IMR-90 (cell line): ENCODE results near the gene LYPD8. TPM values are rescaled to one million over a fixed set of nuclear protein-coding genes. Genes with fewer than 3 reads are reported as not detected.

ENCODE experiments used
- ATAC-seq: fragments of 200-7000 bp; cut with Tn5 transposase; 2 replicates; pipeline ENCODE4 v1.9.1; 2020; ENCODE audit warnings: low read depth, mild to moderate bottlenecking, moderate library complexity
- BruUV-seq: library from RNA; stranded (reverse); fragments of 400-500 nt; replicated peaks from 2 replicates; lab custom pipeline; 2021; lab: Mats Ljungman, UMichigan
- CTCF ChIA-PET: fragments of 300-600 bp; formaldehyde crosslinking; extraction: SDS; loops from one replicate; lab custom pipeline; 2021; ENCODE audit warnings: antibody characterized with exemption; lab: Yijun Ruan, JAX
- POLR2A ChIA-PET: fragments of 300-600 bp; sonication (Branson Sonifier 250); formaldehyde crosslinking; loops from one replicate; lab custom pipeline; 2022; ENCODE audit warnings: antibody characterized with exemption; ENCODE audit not compliant: unreplicated experiment; lab: Charles Lee
- DNase-seq: peaks from one replicate; pipeline ENCODE4 v3.0.0; 2013
- H2AFZ ChIP-seq: replicated peaks from 2 replicates; pipeline ENCODE3; 2013; ENCODE audit warnings: low read length, mild to moderate bottlenecking; ENCODE audit not compliant: poor library complexity
- H2AK5ac ChIP-seq: 2 replicates; pipeline ENCODE4 v1.6.1; 2013; ENCODE audit warnings: low read depth, low read length, inconsistent platforms
- H2AK9ac ChIP-seq: replicated peaks from 2 replicates; pipeline ENCODE3; 2013; ENCODE audit warnings: mild to moderate bottlenecking, low read depth, low read length, moderate library complexity; ENCODE audit not compliant: poor library complexity
- H2BK120ac ChIP-seq: 2 replicates; pipeline ENCODE4 v1.6.1; 2013; ENCODE audit warnings: low read depth, low read length, inconsistent platforms
- H2BK15ac ChIP-seq: 3 replicates; pipeline ENCODE4 v1.6.1; 2013; ENCODE audit warnings: low read depth, low read length, inconsistent platforms
- H2BK20ac ChIP-seq: 2 replicates; pipeline ENCODE4 v1.6.1; 2013; ENCODE audit warnings: low read depth, mild to moderate bottlenecking, inconsistent platforms, low read length, moderate library complexity
- H2BK5ac ChIP-seq: 2 replicates; pipeline ENCODE4 v1.6.1; 2013; ENCODE audit warnings: mild to moderate bottlenecking, low read depth, low read length, inconsistent platforms; ENCODE audit not compliant: poor library complexity, severe bottlenecking
- H3K14ac ChIP-seq: replicated peaks from 2 replicates; pipeline ENCODE4 v1.6.1; 2013; ENCODE audit warnings: low read depth, low read length, inconsistent platforms
- H3K18ac ChIP-seq: 2 replicates; pipeline ENCODE4 v1.6.1; 2013; ENCODE audit warnings: low read depth, low read length, control low read depth
- H3K23ac ChIP-seq: 2 replicates; pipeline ENCODE4 v1.6.1; 2013; ENCODE audit warnings: low read depth, low read length, inconsistent platforms
- H3K27ac ChIP-seq: 2 replicates; pipeline ENCODE4 v1.5.1; 2013; ENCODE audit warnings: mild to moderate bottlenecking, control low read depth, low read length; ENCODE audit not compliant: insufficient read depth
- H3K27me3 ChIP-seq: 2 replicates; pipeline ENCODE4 v1.6.1; 2013; ENCODE audit warnings: low read length; ENCODE audit not compliant: control insufficient read depth, insufficient read depth
- H3K36me3 ChIP-seq: 2 replicates; pipeline ENCODE4 v1.6.1; 2013; ENCODE audit warnings: low read length, mixed read lengths; ENCODE audit not compliant: control insufficient read depth, insufficient read depth
- H3K4ac ChIP-seq: 2 replicates; pipeline ENCODE4 v1.6.1; 2013; ENCODE audit warnings: low read depth, low read length, inconsistent platforms
- H3K4me1 ChIP-seq: 2 replicates; pipeline ENCODE4 v1.6.1; 2013; ENCODE audit warnings: low read length, mixed read lengths; ENCODE audit not compliant: control insufficient read depth, insufficient read depth
- H3K4me2 ChIP-seq: 2 replicates; pipeline ENCODE4 v1.6.1; 2013; ENCODE audit warnings: low read depth, mild to moderate bottlenecking, control low read depth, low read length, moderate library complexity
- H3K4me3 ChIP-seq: 2 replicates; pipeline ENCODE4 v1.5.1; 2013; ENCODE audit warnings: low read depth, mild to moderate bottlenecking, control low read depth, low read length, moderate library complexity; ENCODE audit not compliant: insufficient read depth
- H3K56ac ChIP-seq: 2 replicates; pipeline ENCODE4 v1.6.1; 2013; ENCODE audit warnings: low read length, inconsistent platforms; ENCODE audit not compliant: insufficient read depth; ENCODE audit errors: extremely low read depth
- H3K79me1 ChIP-seq, 2 experiments: 2 replicates each; pipeline ENCODE4 v1.6.1; 2013; ENCODE audit warnings: low read length in 2 of 2, inconsistent platforms in 1 of 2, low read depth in 1 of 2
- H3K9ac ChIP-seq: 2 replicates; pipeline ENCODE4 v1.6.1; 2013; ENCODE audit warnings: low read depth, low read length, control low read depth
- H3K9me1 ChIP-seq: 2 replicates; pipeline ENCODE4 v1.6.1; 2013; ENCODE audit warnings: low read length, inconsistent platforms; ENCODE audit not compliant: insufficient read depth
- H3K9me3 ChIP-seq: 2 replicates; pipeline ENCODE4 v1.6.1; 2013; ENCODE audit warnings: low read length; ENCODE audit not compliant: control insufficient read depth, insufficient read depth
- H4K20me1 ChIP-seq: 2 replicates; pipeline ENCODE4 v1.6.1; 2013; ENCODE audit warnings: low read length, inconsistent platforms; ENCODE audit not compliant: insufficient read depth
- H4K5ac ChIP-seq: 2 replicates; pipeline ENCODE4 v1.6.1; 2013; ENCODE audit warnings: mild to moderate bottlenecking, low read depth, low read length, control low read depth
- H4K8ac ChIP-seq, 2 experiments: 2 replicates each; pipeline ENCODE4 v1.6.1; 2013; ENCODE audit warnings: low read depth in 2 of 2, low read length in 2 of 2, control low read depth in 1 of 2, inconsistent platforms in 1 of 2
- H4K91ac ChIP-seq: 2 replicates; pipeline ENCODE4 v1.6.1; 2013; ENCODE audit warnings: low read depth, low read length, inconsistent platforms; ENCODE audit not compliant: insufficient read depth
- BHLHE40 ChIP-seq: fragments of 150-350 bp; IDR thresholded peaks from 2 replicates; pipeline ENCODE4 v1.6.1; 2016; ENCODE audit warnings: mild to moderate bottlenecking, low read depth, low read length
- CEBPB ChIP-seq: IDR thresholded peaks from 2 replicates; pipeline ENCODE4 v1.6.1; 2012; ENCODE audit warnings: low read depth, low read length, improper control_type of control experiment
- CHD1 ChIP-seq: IDR thresholded peaks from 2 replicates; pipeline ENCODE4 v1.6.1; 2012; ENCODE audit warnings: low read depth, low read length, improper control_type of control experiment
- FOS ChIP-seq: fragments of 150-350 bp; IDR thresholded peaks from 2 replicates; pipeline ENCODE4 v1.6.1; 2016; ENCODE audit warnings: low read depth, low read length
- MAFK ChIP-seq: IDR thresholded peaks from 2 replicates; pipeline ENCODE4 v1.6.1; 2012; ENCODE audit warnings: low read depth, low read length, improper control_type of control experiment
- MAZ ChIP-seq: IDR thresholded peaks from 2 replicates; pipeline ENCODE4 v1.6.1; 2012; ENCODE audit warnings: low read depth, mild to moderate bottlenecking, low read length, improper control_type of control experiment, moderate library complexity, borderline replicate concordance
- MXI1 ChIP-seq: IDR thresholded peaks from 2 replicates; pipeline ENCODE4 v1.6.1; 2012; ENCODE audit warnings: low read depth, mild to moderate bottlenecking, low read length, moderate library complexity, borderline replicate concordance
- NFE2L2 ChIP-seq: fragments of 150-350 bp; IDR thresholded peaks from 2 replicates; pipeline ENCODE4 v1.6.1; 2016; ENCODE audit warnings: low read depth, mild to moderate bottlenecking, low read length
- POLR2A ChIP-seq: IDR thresholded peaks from 2 replicates; pipeline ENCODE4 v1.6.1; 2012; ENCODE audit warnings: mild to moderate bottlenecking, low read depth, low read length
- RAD21 ChIP-seq: IDR thresholded peaks from 2 replicates; pipeline ENCODE4 v1.6.1; 2012; ENCODE audit warnings: low read length, improper control_type of control experiment
- RCOR1 ChIP-seq: IDR thresholded peaks from 2 replicates; pipeline ENCODE4 v1.6.1; 2012; ENCODE audit warnings: mild to moderate bottlenecking, low read length, improper control_type of control experiment; ENCODE audit not compliant: insufficient replicate concordance
- RFX5 ChIP-seq: IDR thresholded peaks from 2 replicates; pipeline ENCODE4 v1.8.0; 2012; ENCODE audit warnings: low read depth, mild to moderate bottlenecking, low read length, moderate library complexity
- SMC3 ChIP-seq: fragments of 150-350 bp; IDR thresholded peaks from 2 replicates; pipeline ENCODE4 v1.6.1; 2016; ENCODE audit warnings: low read depth, mild to moderate bottlenecking, antibody characterized with exemption, low read length, moderate library complexity
- WGBS, 2 experiments: methylation state at CpG; one replicate each; pipeline versions ENCODE4 v1.1.5 to v1.1.7; 2013; ENCODE audit warnings: missing lambda C conversion rate in 2 of 2; ENCODE audit not compliant: insufficient read length in 1 of 2; ENCODE audit errors: extremely low coverage in 2 of 2; 5-methylcytosine and 5-hydroxymethylcytosine counted together
- dilution Hi-C: fragments of 300-500 bp; cut with HindIII; formaldehyde crosslinking; loops from one replicate; pipeline ENCODE4 v1.14.3; 2018; ENCODE audit warnings: low sequenced_read_pairs; ENCODE audit not compliant: unreplicated experiment
- in situ Hi-C: fragments of 300-500 bp; cut with MboI; formaldehyde crosslinking; loops from 3 replicates; pipeline ENCODE4 v1.14.3; 2019; ENCODE audit warnings: low sequenced_read_pairs, inconsistent platforms, mixed read lengths
- intact Hi-C: fragments of 100-400 bp; cut with micrococcal nuclease; formaldehyde crosslinking; loops from 2 replicates; pipeline ENCODE4 v1.10.0; 2022
- polyA plus RNA-seq, 3 experiments: library from polyadenylated mRNA; depleted of rRNA; stranded (reverse); fragments of >200 nt; gene quantifications; 2 replicates each; pipeline ENCODE4 v1.2.3, GENCODE V29; 2012; ENCODE audit warnings: low replicate concordance in 1 of 3
- total RNA-seq: library from RNA; depleted of rRNA; stranded (reverse); fragments of >200 nt; gene quantifications from 2 replicates; pipeline ENCODE4 v1.2.3, GENCODE V29; 2012
- TF ChIP-seq, protein P1 (sequence below): fragments of 150-350 bp; IDR thresholded peaks from 2 replicates; pipeline ENCODE4 v1.6.1; 2016; ENCODE audit warnings: low read depth, mild to moderate bottlenecking, low read length, moderate library complexity, borderline replicate concordance
- TF ChIP-seq, protein P2 (sequence below): fragments of 150-350 bp; IDR thresholded peaks from 2 replicates; pipeline ENCODE4 v1.6.1; 2017; ENCODE audit warnings: mild to moderate bottlenecking, antibody characterized with exemption, low read length, low read depth
- TF ChIP-seq, protein P3 (sequence below): conservative IDR thresholded peaks from 2 replicates; pipeline ENCODE4 v1.5.1; 2012; ENCODE audit warnings: mild to moderate bottlenecking, low read depth, low read length, improper control_type of control experiment

Gene LYPD8
- total and polyA plus RNA-seq, 2 of the 4 experiments (the other 2 are of a cell fraction) = not detected

DNA sequence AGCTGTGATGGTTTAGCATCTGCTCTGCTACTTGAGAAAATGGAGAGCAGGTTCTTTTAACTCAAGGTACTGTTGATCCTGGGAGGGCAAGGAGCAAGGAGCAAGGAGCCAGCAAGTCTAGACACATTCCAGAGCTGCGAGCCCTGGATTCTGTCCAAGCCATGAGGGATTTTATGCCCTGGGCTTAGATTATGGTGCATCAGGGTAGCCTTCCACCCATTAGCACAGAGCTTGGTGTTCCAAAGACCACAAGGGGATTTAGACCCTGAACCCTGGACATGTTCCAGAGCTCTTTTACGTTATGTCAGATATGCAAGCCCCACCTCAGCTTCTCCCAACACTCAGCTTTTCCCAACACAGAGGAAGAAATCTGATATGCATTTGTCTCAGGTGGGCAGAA, 51.0 kb downstream of the LYPD8 start:
- Histone ChIP-seq H2BK5ac (no peak overlapping the region), H3K4me2 (no peak overlapping the region), H3K56ac (no peak overlapping the region), H3K4me1 (no peaks in the 10 kb centered on the region), H3K79me1 (no peaks in the 10 kb centered on the region), H3K27ac (no peak overlapping the region), H3K36me3 (no peaks in the 10 kb centered on the region), H4K8ac (no peak overlapping the region), H3K9me1 (no peaks in the 10 kb centered on the region), H2AK5ac (no peak overlapping the region), H3K23ac (no peak overlapping the region), H2BK120ac (no peak overlapping the region), H2AK9ac (no peak overlapping the region), H4K5ac (no peak overlapping the region), H3K14ac (no peak overlapping the region), H2BK15ac (no peak overlapping the region), H3K27me3 (no peaks in the 10 kb centered on the region), H3K4ac (no peak overlapping the region), H3K18ac (no peak overlapping the region), H2AFZ (no peak overlapping the region), H3K9me3 (peaks cover 12% of the 10 kb centered on the region; the same call in 1 of the 2 replicates), H3K9ac (no peak overlapping the region), H2BK20ac (no peak overlapping the region), H3K4me3 (no peak overlapping the region), H4K20me1 (no peaks in the 10 kb centered on the region), H4K91ac (no peak overlapping the region)
- no peak for DNase-seq
- POLR2A ChIA-PET = no interaction called here
- no TSS peak for BruUV-seq
- intact Hi-C loops (no loop called here), dilution Hi-C loops (no loop called here), in situ Hi-C loops (no loop called here)
- TF ChIP-seq, protein P1, sequence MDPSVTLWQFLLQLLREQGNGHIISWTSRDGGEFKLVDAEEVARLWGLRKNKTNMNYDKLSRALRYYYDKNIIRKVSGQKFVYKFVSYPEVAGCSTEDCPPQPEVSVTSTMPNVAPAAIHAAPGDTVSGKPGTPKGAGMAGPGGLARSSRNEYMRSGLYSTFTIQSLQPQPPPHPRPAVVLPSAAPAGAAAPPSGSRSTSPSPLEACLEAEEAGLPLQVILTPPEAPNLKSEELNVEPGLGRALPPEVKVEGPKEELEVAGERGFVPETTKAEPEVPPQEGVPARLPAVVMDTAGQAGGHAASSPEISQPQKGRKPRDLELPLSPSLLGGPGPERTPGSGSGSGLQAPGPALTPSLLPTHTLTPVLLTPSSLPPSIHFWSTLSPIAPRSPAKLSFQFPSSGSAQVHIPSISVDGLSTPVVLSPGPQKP = no peak
- TF ChIP-seq RCOR1 (no peak), BHLHE40 (no peak), CEBPB (no peak), POLR2A (no peak), MAFK (no peak), RAD21 (no peak), SMC3 (no peak), FOS (no peak), NFE2L2 (no peak), CHD1 (no peak), RFX5 (no peak), MAZ (no peak), MXI1 (no peak)
- TF ChIP-seq, protein P2, sequence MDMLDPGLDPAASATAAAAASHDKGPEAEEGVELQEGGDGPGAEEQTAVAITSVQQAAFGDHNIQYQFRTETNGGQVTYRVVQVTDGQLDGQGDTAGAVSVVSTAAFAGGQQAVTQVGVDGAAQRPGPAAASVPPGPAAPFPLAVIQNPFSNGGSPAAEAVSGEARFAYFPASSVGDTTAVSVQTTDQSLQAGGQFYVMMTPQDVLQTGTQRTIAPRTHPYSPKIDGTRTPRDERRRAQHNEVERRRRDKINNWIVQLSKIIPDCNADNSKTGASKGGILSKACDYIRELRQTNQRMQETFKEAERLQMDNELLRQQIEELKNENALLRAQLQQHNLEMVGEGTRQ = no peak
- TF ChIP-seq, protein P3, sequence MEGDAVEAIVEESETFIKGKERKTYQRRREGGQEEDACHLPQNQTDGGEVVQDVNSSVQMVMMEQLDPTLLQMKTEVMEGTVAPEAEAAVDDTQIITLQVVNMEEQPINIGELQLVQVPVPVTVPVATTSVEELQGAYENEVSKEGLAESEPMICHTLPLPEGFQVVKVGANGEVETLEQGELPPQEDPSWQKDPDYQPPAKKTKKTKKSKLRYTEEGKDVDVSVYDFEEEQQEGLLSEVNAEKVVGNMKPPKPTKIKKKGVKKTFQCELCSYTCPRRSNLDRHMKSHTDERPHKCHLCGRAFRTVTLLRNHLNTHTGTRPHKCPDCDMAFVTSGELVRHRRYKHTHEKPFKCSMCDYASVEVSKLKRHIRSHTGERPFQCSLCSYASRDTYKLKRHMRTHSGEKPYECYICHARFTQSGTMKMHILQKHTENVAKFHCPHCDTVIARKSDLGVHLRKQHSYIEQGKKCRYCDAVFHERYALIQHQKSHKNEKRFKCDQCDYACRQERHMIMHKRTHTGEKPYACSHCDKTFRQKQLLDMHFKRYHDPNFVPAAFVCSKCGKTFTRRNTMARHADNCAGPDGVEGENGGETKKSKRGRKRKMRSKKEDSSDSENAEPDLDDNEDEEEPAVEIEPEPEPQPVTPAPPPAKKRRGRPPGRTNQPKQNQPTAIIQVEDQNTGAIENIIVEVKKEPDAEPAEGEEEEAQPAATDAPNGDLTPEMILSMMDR = no peak
- CTCF ChIA-PET = no interaction called here
- ATAC-seq = no peak
- no CpG with 5 or more reads among the region's 2 CpGs for WGBS, 2 experiments
